IMR-90 (cell line): ENCODE data around the gene PAFAH1B2. TPM values are rescaled to one million over a fixed set of nuclear protein-coding genes. Genes with fewer than 3 reads are reported as not detected.

Experiments used
- ATAC-seq: fragments of 200-7000 bp; cut with Tn5 transposase; 2 replicates; pipeline ENCODE4 v1.9.1; 2020; ENCODE audit warnings: low read depth, mild to moderate bottlenecking, moderate library complexity
- BruUV-seq: library from RNA; stranded (reverse); fragments of 400-500 nt; replicated peaks from 2 replicates; lab custom pipeline; 2021; lab: Mats Ljungman, UMichigan
- CTCF ChIA-PET: fragments of 300-600 bp; formaldehyde crosslinking; extraction: SDS; loops from one replicate; lab custom pipeline; 2021; ENCODE audit warnings: antibody characterized with exemption; lab: Yijun Ruan, JAX
- POLR2A ChIA-PET: fragments of 300-600 bp; sonication (Branson Sonifier 250); formaldehyde crosslinking; loops from one replicate; lab custom pipeline; 2022; ENCODE audit warnings: antibody characterized with exemption; ENCODE audit not compliant: unreplicated experiment; lab: Charles Lee
- DNase-seq: peaks from one replicate; pipeline ENCODE4 v3.0.0; 2013
- H2AFZ ChIP-seq: replicated peaks from 2 replicates; pipeline ENCODE3; 2013; ENCODE audit warnings: low read length, mild to moderate bottlenecking; ENCODE audit not compliant: poor library complexity
- H2AK5ac ChIP-seq: 2 replicates; pipeline ENCODE4 v1.6.1; 2013; ENCODE audit warnings: low read depth, low read length, inconsistent platforms
- H2AK9ac ChIP-seq: replicated peaks from 2 replicates; pipeline ENCODE3; 2013; ENCODE audit warnings: mild to moderate bottlenecking, low read depth, low read length, moderate library complexity; ENCODE audit not compliant: poor library complexity
- H2BK120ac ChIP-seq: 2 replicates; pipeline ENCODE4 v1.6.1; 2013; ENCODE audit warnings: low read depth, low read length, inconsistent platforms
- H2BK15ac ChIP-seq: 3 replicates; pipeline ENCODE4 v1.6.1; 2013; ENCODE audit warnings: low read depth, low read length, inconsistent platforms
- H2BK20ac ChIP-seq: 2 replicates; pipeline ENCODE4 v1.6.1; 2013; ENCODE audit warnings: low read depth, mild to moderate bottlenecking, inconsistent platforms, low read length, moderate library complexity
- H2BK5ac ChIP-seq: 2 replicates; pipeline ENCODE4 v1.6.1; 2013; ENCODE audit warnings: mild to moderate bottlenecking, low read depth, low read length, inconsistent platforms; ENCODE audit not compliant: poor library complexity, severe bottlenecking
- H3K14ac ChIP-seq: replicated peaks from 2 replicates; pipeline ENCODE4 v1.6.1; 2013; ENCODE audit warnings: low read depth, low read length, inconsistent platforms
- H3K18ac ChIP-seq: 2 replicates; pipeline ENCODE4 v1.6.1; 2013; ENCODE audit warnings: low read depth, low read length, control low read depth
- H3K23ac ChIP-seq: 2 replicates; pipeline ENCODE4 v1.6.1; 2013; ENCODE audit warnings: low read depth, low read length, inconsistent platforms
- H3K27ac ChIP-seq: 2 replicates; pipeline ENCODE4 v1.5.1; 2013; ENCODE audit warnings: mild to moderate bottlenecking, control low read depth, low read length; ENCODE audit not compliant: insufficient read depth
- H3K27me3 ChIP-seq: 2 replicates; pipeline ENCODE4 v1.6.1; 2013; ENCODE audit warnings: low read length; ENCODE audit not compliant: control insufficient read depth, insufficient read depth
- H3K36me3 ChIP-seq: 2 replicates; pipeline ENCODE4 v1.6.1; 2013; ENCODE audit warnings: low read length, mixed read lengths; ENCODE audit not compliant: control insufficient read depth, insufficient read depth
- H3K4ac ChIP-seq: 2 replicates; pipeline ENCODE4 v1.6.1; 2013; ENCODE audit warnings: low read depth, low read length, inconsistent platforms
- H3K4me1 ChIP-seq: 2 replicates; pipeline ENCODE4 v1.6.1; 2013; ENCODE audit warnings: low read length, mixed read lengths; ENCODE audit not compliant: control insufficient read depth, insufficient read depth
- H3K4me2 ChIP-seq: 2 replicates; pipeline ENCODE4 v1.6.1; 2013; ENCODE audit warnings: low read depth, mild to moderate bottlenecking, control low read depth, low read length, moderate library complexity
- H3K4me3 ChIP-seq: 2 replicates; pipeline ENCODE4 v1.5.1; 2013; ENCODE audit warnings: low read depth, mild to moderate bottlenecking, control low read depth, low read length, moderate library complexity; ENCODE audit not compliant: insufficient read depth
- H3K56ac ChIP-seq: 2 replicates; pipeline ENCODE4 v1.6.1; 2013; ENCODE audit warnings: low read length, inconsistent platforms; ENCODE audit not compliant: insufficient read depth; ENCODE audit errors: extremely low read depth
- H3K79me1 ChIP-seq, 2 experiments: 2 replicates each; pipeline ENCODE4 v1.6.1; 2013; ENCODE audit warnings: low read length in 2 of 2, inconsistent platforms in 1 of 2, low read depth in 1 of 2
- H3K9ac ChIP-seq: 2 replicates; pipeline ENCODE4 v1.6.1; 2013; ENCODE audit warnings: low read depth, low read length, control low read depth
- H3K9me1 ChIP-seq: 2 replicates; pipeline ENCODE4 v1.6.1; 2013; ENCODE audit warnings: low read length, inconsistent platforms; ENCODE audit not compliant: insufficient read depth
- H3K9me3 ChIP-seq: 2 replicates; pipeline ENCODE4 v1.6.1; 2013; ENCODE audit warnings: low read length; ENCODE audit not compliant: control insufficient read depth, insufficient read depth
- H4K20me1 ChIP-seq: 2 replicates; pipeline ENCODE4 v1.6.1; 2013; ENCODE audit warnings: low read length, inconsistent platforms; ENCODE audit not compliant: insufficient read depth
- H4K5ac ChIP-seq: 2 replicates; pipeline ENCODE4 v1.6.1; 2013; ENCODE audit warnings: mild to moderate bottlenecking, low read depth, low read length, control low read depth
- H4K8ac ChIP-seq, 2 experiments: 2 replicates each; pipeline ENCODE4 v1.6.1; 2013; ENCODE audit warnings: low read depth in 2 of 2, low read length in 2 of 2, control low read depth in 1 of 2, inconsistent platforms in 1 of 2
- H4K91ac ChIP-seq: 2 replicates; pipeline ENCODE4 v1.6.1; 2013; ENCODE audit warnings: low read depth, low read length, inconsistent platforms; ENCODE audit not compliant: insufficient read depth
- CHD1 ChIP-seq: IDR thresholded peaks from 2 replicates; pipeline ENCODE4 v1.6.1; 2012; ENCODE audit warnings: low read depth, low read length, improper control_type of control experiment
- MXI1 ChIP-seq: IDR thresholded peaks from 2 replicates; pipeline ENCODE4 v1.6.1; 2012; ENCODE audit warnings: low read depth, mild to moderate bottlenecking, low read length, moderate library complexity, borderline replicate concordance
- RAD21 ChIP-seq: IDR thresholded peaks from 2 replicates; pipeline ENCODE4 v1.6.1; 2012; ENCODE audit warnings: low read length, improper control_type of control experiment
- USF2 ChIP-seq: fragments of 150-350 bp; IDR thresholded peaks from 2 replicates; pipeline ENCODE4 v1.6.1; 2017; ENCODE audit warnings: mild to moderate bottlenecking, antibody characterized with exemption, low read length, low read depth
- WGBS, 2 experiments: methylation state at CpG; one replicate each; pipeline versions ENCODE4 v1.1.5 to v1.1.7; 2013; ENCODE audit warnings: missing lambda C conversion rate in 2 of 2; ENCODE audit not compliant: insufficient read length in 1 of 2; ENCODE audit errors: extremely low coverage in 2 of 2; 5-methylcytosine and 5-hydroxymethylcytosine counted together
- dilution Hi-C: fragments of 300-500 bp; cut with HindIII; formaldehyde crosslinking; loops from one replicate; pipeline ENCODE4 v1.14.3; 2018; ENCODE audit warnings: low sequenced_read_pairs; ENCODE audit not compliant: unreplicated experiment
- in situ Hi-C: fragments of 300-500 bp; cut with MboI; formaldehyde crosslinking; loops from 3 replicates; pipeline ENCODE4 v1.14.3; 2019; ENCODE audit warnings: low sequenced_read_pairs, inconsistent platforms, mixed read lengths
- intact Hi-C: fragments of 100-400 bp; cut with micrococcal nuclease; formaldehyde crosslinking; loops from 2 replicates; pipeline ENCODE4 v1.10.0; 2022
- polyA plus RNA-seq, 3 experiments: library from polyadenylated mRNA; depleted of rRNA; stranded (reverse); fragments of >200 nt; gene quantifications; 2 replicates each; pipeline ENCODE4 v1.2.3, GENCODE V29; 2012; ENCODE audit warnings: low replicate concordance in 1 of 3
- total RNA-seq: library from RNA; depleted of rRNA; stranded (reverse); fragments of >200 nt; gene quantifications from 2 replicates; pipeline ENCODE4 v1.2.3, GENCODE V29; 2012

The PAFAH1B2 gene
- total and polyA plus RNA-seq, 2 of the 4 experiments (the other 2 are of a cell fraction) = 29.8 to 280 TPM

GRCh38 chr11:117172724-117173421 is 28.8 kb downstream of the PAFAH1B2 start:
- no peak overlapping the region for H4K5ac ChIP-seq
- intact Hi-C loops (no loop called here), in situ Hi-C loops (no loop called here), dilution Hi-C loops (no loop called here)
- peaks cover 10% of the 10 kb centered on the region for H4K20me1 ChIP-seq
- peak overlapping the region in 1 of 2 experiments; percentile 5; a peak in 1 of 4 replicates for H4K8ac ChIP-seq
- H3K23ac ChIP-seq = no peak overlapping the region
- peaks cover 5% of the 10 kb centered on the region for H3K36me3 ChIP-seq
- no peaks in the 10 kb centered on the region for H3K9me3 ChIP-seq
- 95% methylated on average over 8 of the region's 14 CpGs; no CpG with 5 or more reads in 1 of the 2 experiments for WGBS, 2 experiments
- no peak overlapping the region for H4K91ac ChIP-seq
- H3K9me1 ChIP-seq = peaks cover 13% of the 10 kb centered on the region
- no peak for TF ChIP-seq MXI1
- no peak for TF ChIP-seq CHD1
- peak; percentile 19; the same call in 1 of the 2 replicates for TF ChIP-seq USF2
- TF ChIP-seq RAD21 = no peak
- DNase-seq = no peak
- no peak overlapping the region for H2BK120ac ChIP-seq
- ChIA-PET CTCF (no interaction called here), POLR2A (no interaction called here)
- H3K14ac ChIP-seq = no peak overlapping the region
- no peak overlapping the region for H3K4ac ChIP-seq
- no peak overlapping the region for H3K4me2 ChIP-seq
- ATAC-seq = no peak
- no TSS peak for BruUV-seq
- no peak overlapping the region for H2BK20ac ChIP-seq
- H3K56ac ChIP-seq = no peak overlapping the region
- no peak overlapping the region for H3K4me3 ChIP-seq
- H2AFZ ChIP-seq = no peak overlapping the region
- H3K27ac ChIP-seq = no peak overlapping the region
- H3K27me3 ChIP-seq = no peaks in the 10 kb centered on the region
- H2AK9ac ChIP-seq = no peak overlapping the region
- H3K4me1 ChIP-seq = peaks cover 14% of the 10 kb centered on the region
- no peak overlapping the region for H2AK5ac ChIP-seq
- H2BK5ac ChIP-seq = no peak overlapping the region
- H3K79me1 ChIP-seq = peaks cover 2 to 38% of the 10 kb centered on the region in 2 experiments; a peak in 2 of 4 replicates
- no peak overlapping the region for H3K9ac ChIP-seq
- no peak overlapping the region for H3K18ac ChIP-seq
- no peak overlapping the region for H2BK15ac ChIP-seq
